BLaER1 treated with 17β-estradiol and CSF1 and Interleukin-3, amounts not matched to agents 10 nM and 100 nM (cell line): ENCODE measurements around the gene CTBP2.
A peak's percentile ranks its signal among the peaks of the same experiment; 100 is the strongest.

Source experiments
- H3K27ac ChIP-seq, 11 experiments: shearing (Covaris generic); formaldehyde crosslinking; 2 replicates each; pipeline ENCODE4 v1.8.1; 2022
- H3K27me3 ChIP-seq, 11 experiments: shearing (Covaris generic); formaldehyde crosslinking; 2 replicates each; pipeline ENCODE4 v1.8.1; 2022
- H3K36me3 ChIP-seq, 11 experiments: shearing (Covaris generic); formaldehyde crosslinking; 2 replicates each; pipeline ENCODE4 v1.8.1; 2022
- H3K4me1 ChIP-seq, 10 experiments: shearing (Covaris generic); formaldehyde crosslinking; 2 replicates each; pipeline ENCODE4 v1.8.1; 2022
- H3K4me2 ChIP-seq, 11 experiments: shearing (Covaris generic); formaldehyde crosslinking; 2 replicates each; pipeline ENCODE4 v1.8.1; 2022
- H3K4me3 ChIP-seq, 10 experiments: shearing (Covaris generic); formaldehyde crosslinking; 2 replicates each; pipeline ENCODE4 v1.8.1; 2022
- H3K9ac ChIP-seq, 11 experiments: shearing (Covaris generic); formaldehyde crosslinking; 2 replicates each; pipeline ENCODE4 v1.8.1; 2022
- H3K9me3 ChIP-seq, 11 experiments: shearing (Covaris generic); formaldehyde crosslinking; replicated peaks in 1 of 11; 2 replicates each; pipeline ENCODE4 v1.8.1; 2022
- H4K20me1 ChIP-seq, 11 experiments: shearing (Covaris generic); formaldehyde crosslinking; 2 replicates each; pipeline ENCODE4 v1.8.1; 2022
- Cebpa-rat ChIP-seq, 11 experiments: shearing (Covaris generic); IDR thresholded peaks; 2 replicates each; pipeline ENCODE4 v1.8.1; 2022

Gene CTBP2

DNA sequence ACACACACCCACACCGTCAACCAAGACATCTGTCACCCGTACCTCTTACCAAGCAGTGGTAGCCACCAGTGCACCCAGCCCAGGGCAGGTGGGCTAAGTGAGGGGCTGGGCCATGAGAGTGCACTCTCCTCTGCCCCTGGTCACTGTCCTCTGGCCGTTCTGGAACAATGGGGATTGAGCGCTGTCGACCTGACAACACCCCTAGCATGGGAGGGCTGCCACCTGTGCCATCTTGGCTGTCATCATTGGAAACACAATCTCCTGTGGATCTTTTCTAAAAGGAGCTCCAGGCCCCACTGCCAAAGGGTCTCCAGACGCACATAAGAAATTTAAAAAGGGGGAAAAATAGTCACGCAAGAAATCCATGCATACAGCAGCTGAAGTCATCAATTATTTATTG is 80.1 kb downstream of the CTBP2 start:
- H3K4me2 ChIP-seq, result peak overlapping the region in 2 of 11 experiments; percentile 16 to 26; a peak in 1 of 22 replicates
- H4K20me1 ChIP-seq, result peaks cover 83 to 100% (median 100%) of the 10 kb centered on the region in 11 experiments
- peaks cover 76 to 99% (median 89%) of the 10 kb centered on the region in 11 experiments for H3K36me3 ChIP-seq
- H3K9me3 ChIP-seq, result 0 out of 22 replicates have a peak, but pooled peaks cover 0 to 5% (median 0%) of the 10 kb centered on the region in 11 experiments
- no peak overlapping the region for H3K9ac ChIP-seq
- no peaks in the 10 kb centered on the region for H3K27me3 ChIP-seq
- TF ChIP-seq Cebpa-rat (IDR thresholded peaks at IDR 0.05), result no peak
- H3K4me1 ChIP-seq, result peaks cover 25 to 65% (median 42%) of the 10 kb centered on the region in 10 experiments; a peak in 18 of 20 replicates
- H3K27ac ChIP-seq, result no peak overlapping the region
- H3K4me3 ChIP-seq, result no peak overlapping the region

DNA sequence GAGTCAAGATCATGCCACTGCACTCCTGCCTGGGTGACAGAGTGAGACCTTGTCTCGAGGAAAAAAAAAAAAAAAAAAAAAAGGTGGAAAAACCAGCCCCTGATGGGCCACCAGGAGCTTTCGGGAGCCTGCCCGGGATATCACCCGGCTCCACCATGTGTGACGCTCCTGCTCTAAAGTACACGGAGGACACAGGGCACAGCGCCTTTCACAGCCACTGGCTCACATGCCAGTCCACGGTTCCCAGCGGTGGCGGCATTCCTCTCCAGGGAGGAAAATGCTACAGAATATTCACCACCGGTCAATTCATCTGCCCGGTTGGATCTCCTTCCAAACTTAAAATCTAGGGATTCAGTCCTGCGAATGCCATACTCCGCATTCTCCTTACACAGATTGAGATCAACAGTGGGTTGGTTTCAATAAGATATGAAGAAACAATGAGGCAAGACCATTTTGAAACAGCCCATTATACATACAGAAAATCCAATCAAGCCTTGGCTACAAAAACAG is 81.2 kb downstream of the CTBP2 start:
- peaks cover 25 to 58% (median 38%) of the 10 kb centered on the region in 10 experiments; a peak in 18 of 20 replicates for H3K4me1 ChIP-seq
- H3K36me3 ChIP-seq, result peaks cover 75 to 99% (median 89%) of the 10 kb centered on the region in 11 experiments
- peaks cover 0 to 7% (median 0%) of the 10 kb centered on the region in 11 experiments; a peak in 2 of 22 replicates for H3K9me3 ChIP-seq
- no peak for TF ChIP-seq Cebpa-rat (IDR thresholded peaks at IDR 0.05)
- H3K4me2 ChIP-seq, result peak overlapping the region in 8 of 11 experiments; percentile 15 to 59 (median 48); a peak in 13 of 22 replicates
- no peaks in the 10 kb centered on the region for H3K27me3 ChIP-seq
- no peak overlapping the region for H3K27ac ChIP-seq
- no peak overlapping the region for H3K9ac ChIP-seq
- peaks cover 82 to 100% (median 100%) of the 10 kb centered on the region in 11 experiments for H4K20me1 ChIP-seq
- no peak overlapping the region for H3K4me3 ChIP-seq

DNA sequence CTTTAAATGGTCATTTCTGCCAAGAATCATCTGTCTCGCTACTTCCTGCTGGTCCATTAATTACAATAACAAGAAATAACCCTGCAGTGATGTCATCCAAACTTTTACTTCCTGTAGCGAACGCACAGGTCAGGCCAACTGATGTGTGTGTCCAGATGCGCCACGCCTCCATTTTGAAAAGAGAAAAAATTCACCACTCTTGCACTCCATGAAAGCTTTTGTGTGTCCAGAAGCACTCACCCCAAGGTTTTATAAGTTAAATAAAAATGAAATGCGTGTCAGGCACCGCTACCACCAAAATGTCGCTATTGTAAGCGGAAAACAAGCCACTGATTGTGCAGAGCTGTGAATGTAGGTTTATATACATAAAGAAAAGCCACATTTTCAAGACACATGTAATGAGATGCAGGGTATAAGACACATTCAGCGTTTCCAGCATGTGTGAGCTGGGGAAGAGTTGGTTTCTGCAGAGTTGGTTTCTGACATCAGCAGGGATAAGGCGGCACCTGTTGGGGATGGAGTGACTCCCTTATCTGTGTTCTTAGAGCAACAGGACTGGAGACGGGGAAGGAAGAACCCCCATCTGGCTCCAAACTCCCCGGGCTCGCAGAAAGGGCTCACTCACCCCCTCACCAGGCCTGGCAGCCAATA is 83.3 kb downstream of the CTBP2 start:
- H3K9ac ChIP-seq, result no peak overlapping the region
- peaks cover 80 to 99% (median 89%) of the 10 kb centered on the region in 11 experiments for H3K36me3 ChIP-seq
- H3K9me3 ChIP-seq, result peaks cover 0 to 9% (median 0%) of the 10 kb centered on the region in 11 experiments; a peak in 2 of 22 replicates
- peaks cover 82 to 100% (median 100%) of the 10 kb centered on the region in 11 experiments for H4K20me1 ChIP-seq
- H3K4me3 ChIP-seq, result no peak overlapping the region
- no peaks in the 10 kb centered on the region for H3K27me3 ChIP-seq
- no peak for TF ChIP-seq Cebpa-rat (IDR thresholded peaks at IDR 0.05)
- H3K4me1 ChIP-seq, result peaks cover 22 to 40% (median 34%) of the 10 kb centered on the region in 10 experiments; a peak in 19 of 20 replicates
- H3K27ac ChIP-seq, result 0 out of 22 replicates have a peak overlapping the region, but pooled peaks of 1 of the 11 experiments have one; percentile 2
- H3K4me2 ChIP-seq, result no peak overlapping the region

DNA sequence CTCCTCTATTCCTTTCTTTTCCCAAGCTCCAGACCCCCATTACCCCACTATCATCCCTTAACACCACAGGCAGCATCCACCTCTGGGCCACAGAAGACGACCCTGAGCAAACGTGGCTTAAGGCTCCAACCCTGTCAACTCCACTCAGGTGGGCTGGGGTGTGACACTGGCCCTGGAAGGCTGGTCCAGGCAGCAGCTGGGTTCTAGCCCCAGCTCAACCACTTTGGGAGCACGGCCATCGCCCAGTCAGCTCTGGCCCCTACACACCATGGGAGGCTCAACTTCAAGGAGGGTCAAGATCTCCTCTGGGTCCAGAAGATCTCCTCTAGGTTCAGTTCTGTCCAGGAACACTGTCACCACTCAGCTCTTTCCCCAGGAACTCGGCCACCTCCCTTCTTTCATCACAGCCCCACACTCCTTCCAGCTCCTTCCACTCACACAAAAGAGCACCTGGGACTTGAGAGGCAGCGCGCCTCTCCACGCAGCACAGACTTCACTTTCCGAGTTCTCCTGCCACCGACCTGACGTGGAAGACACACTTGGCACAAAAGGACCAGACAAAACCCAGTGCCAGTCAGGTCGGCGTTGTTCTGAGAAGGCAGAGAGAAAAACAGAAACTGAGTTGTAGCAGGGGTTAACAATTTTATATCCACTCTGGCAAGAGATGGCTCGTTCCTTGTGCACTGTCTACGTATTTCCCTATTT is 84.1 kb downstream of the CTBP2 start:
- Histone ChIP-seq H4K20me1 (peaks cover 84 to 100% (median 100%) of the 10 kb centered on the region in 11 experiments), H3K4me2 (no peak overlapping the region), H3K4me3 (no peak overlapping the region), H3K36me3 (peaks cover 83 to 99% (median 90%) of the 10 kb centered on the region in 11 experiments), H3K9me3 (peaks cover 0 to 9% (median 0%) of the 10 kb centered on the region in 11 experiments; a peak in 2 of 22 replicates), H3K27me3 (no peaks in the 10 kb centered on the region), H3K4me1 (peaks cover 28 to 46% (median 38%) of the 10 kb centered on the region in 10 experiments), H3K9ac (no peak overlapping the region), H3K27ac (no peak overlapping the region)
- TF ChIP-seq Cebpa-rat (IDR thresholded peaks at IDR 0.05), result no peak

DNA sequence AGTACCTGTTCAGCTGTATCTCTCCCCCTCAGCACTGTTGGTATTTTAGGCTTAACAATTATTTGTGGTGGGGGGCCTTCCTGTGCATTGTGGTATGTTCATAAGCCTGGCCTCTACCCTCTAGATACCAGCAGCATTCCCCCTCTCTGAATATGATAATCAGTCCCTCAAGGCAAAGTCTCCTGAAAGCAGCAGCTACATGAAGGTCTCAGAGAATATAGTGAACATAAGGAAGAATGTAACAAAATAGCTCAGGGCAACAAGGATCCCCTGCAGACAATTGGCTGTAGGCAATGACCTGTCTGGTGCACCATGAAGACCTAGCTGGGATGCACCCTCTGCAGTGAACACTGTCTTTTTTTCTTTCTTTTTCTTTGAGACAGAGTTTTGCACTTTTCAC is 86.4 kb downstream of the CTBP2 start:
- Histone ChIP-seq H3K9ac (no peak overlapping the region), H3K36me3 (peaks cover 67 to 95% (median 78%) of the 10 kb centered on the region in 11 experiments), H3K4me1 (peaks cover 38 to 55% (median 45%) of the 10 kb centered on the region in 10 experiments), H3K9me3 (peaks cover 0 to 9% (median 0%) of the 10 kb centered on the region in 11 experiments; a peak in 2 of 22 replicates), H3K27me3 (no peaks in the 10 kb centered on the region), H3K27ac (no peak overlapping the region), H3K4me2 (no peak overlapping the region), H4K20me1 (peaks cover 87 to 100% (median 100%) of the 10 kb centered on the region in 11 experiments), H3K4me3 (no peak overlapping the region)
- TF ChIP-seq Cebpa-rat (IDR thresholded peaks at IDR 0.05), result no peak

DNA sequence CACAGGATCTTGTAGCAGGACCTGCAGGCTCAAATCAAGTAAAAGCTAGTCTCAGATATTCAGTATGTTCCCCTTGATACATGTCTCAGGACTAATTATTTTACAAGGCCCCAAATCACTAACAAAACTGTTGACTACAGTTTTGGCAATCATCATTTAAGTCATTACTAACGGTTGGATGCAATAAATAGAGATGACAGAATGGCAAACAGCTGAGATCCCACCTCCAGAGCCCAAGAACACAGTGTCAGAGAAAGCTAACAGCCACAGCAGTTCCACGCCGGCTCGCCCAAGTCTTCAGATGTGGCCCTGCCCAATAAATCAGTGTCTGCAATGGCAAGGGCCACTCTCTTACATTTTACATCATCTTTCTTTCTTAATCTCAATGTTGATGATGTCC is 87.6 kb downstream of the CTBP2 start:
- Histone ChIP-seq H3K9ac (no peak overlapping the region), H3K27me3 (no peaks in the 10 kb centered on the region), H3K4me3 (no peak overlapping the region), H3K9me3 (peaks cover 0 to 9% (median 0%) of the 10 kb centered on the region in 11 experiments; a peak in 2 of 22 replicates), H3K27ac (no peak overlapping the region), H3K4me2 (no peak overlapping the region; a peak in 1 of 22 replicates), H4K20me1 (peaks cover 91 to 100% (median 100%) of the 10 kb centered on the region in 11 experiments), H3K4me1 (peaks cover 41 to 58% (median 50%) of the 10 kb centered on the region in 10 experiments), H3K36me3 (peaks cover 62 to 96% (median 79%) of the 10 kb centered on the region in 11 experiments)
- TF ChIP-seq Cebpa-rat (IDR thresholded peaks at IDR 0.05), result no peak

DNA sequence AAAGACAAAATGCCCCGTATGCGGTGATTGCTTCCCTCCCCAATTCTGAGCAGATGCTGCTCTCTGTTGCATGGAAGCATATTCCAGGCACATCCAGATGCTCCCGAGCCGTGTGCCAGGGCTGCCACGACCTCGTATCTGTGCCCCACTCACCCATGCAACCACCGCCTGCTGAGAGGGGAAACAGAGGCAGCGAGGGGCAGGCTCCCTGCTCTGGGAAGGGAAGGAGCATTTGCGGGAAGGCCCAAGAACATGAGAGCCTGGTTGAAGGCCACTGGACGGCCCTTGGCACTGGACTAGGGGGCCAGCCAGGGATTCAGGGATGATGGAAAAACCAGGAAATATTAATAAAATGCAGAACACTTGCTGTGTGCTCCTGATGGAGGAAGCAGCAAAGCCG is 89.4 kb downstream of the CTBP2 start:
- peak overlapping the region in 9 of 11 experiments; percentile 17 to 95 (median 60); a peak in 17 of 22 replicates for H3K4me2 ChIP-seq
- peaks cover 54 to 88% (median 69%) of the 10 kb centered on the region in 11 experiments for H3K36me3 ChIP-seq
- peaks cover 0 to 9% (median 0%) of the 10 kb centered on the region in 11 experiments; a peak in 2 of 22 replicates for H3K9me3 ChIP-seq
- H3K27me3 ChIP-seq, result no peaks in the 10 kb centered on the region
- no peak overlapping the region for H3K9ac ChIP-seq
- H3K27ac ChIP-seq, result 0 out of 22 replicates have a peak overlapping the region, but pooled peaks of 1 of the 11 experiments have one; percentile 19
- peaks cover 52 to 68% (median 61%) of the 10 kb centered on the region in 10 experiments for H3K4me1 ChIP-seq
- H3K4me3 ChIP-seq, result no peak overlapping the region
- H4K20me1 ChIP-seq, result peaks cover 97 to 100% (median 100%) of the 10 kb centered on the region in 11 experiments
- TF ChIP-seq Cebpa-rat (IDR thresholded peaks at IDR 0.05), result no peak

DNA sequence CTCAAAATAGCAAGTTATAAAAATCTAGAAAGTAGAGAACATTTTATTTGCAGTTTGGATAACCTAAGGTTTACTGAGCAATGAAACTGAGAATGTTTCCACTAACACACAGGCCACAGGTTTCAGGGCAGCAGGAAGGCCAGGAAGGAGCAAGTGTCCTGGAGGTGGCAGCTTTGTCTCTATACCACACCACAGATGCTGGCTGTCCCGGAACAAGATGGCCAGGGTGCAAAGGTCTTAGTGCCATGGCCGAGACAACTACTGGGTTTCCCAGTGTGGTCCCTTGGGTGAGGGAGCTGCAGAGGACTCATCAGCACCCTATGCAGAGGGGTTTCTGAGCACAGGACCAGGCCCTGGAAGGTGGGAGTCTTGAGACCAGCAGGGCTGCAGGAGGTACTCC is 92.0 kb downstream of the CTBP2 start:
- peaks cover 28 to 63% (median 43%) of the 10 kb centered on the region in 11 experiments for H3K36me3 ChIP-seq
- H3K27me3 ChIP-seq, result no peaks in the 10 kb centered on the region
- peak overlapping the region in 4 of 11 experiments; percentile 22 to 51 (median 26); a peak in 5 of 22 replicates for H3K27ac ChIP-seq
- peaks cover 81 to 100% (median 97%) of the 10 kb centered on the region in 11 experiments for H4K20me1 ChIP-seq
- H3K4me1 ChIP-seq, result peaks cover 77 to 89% (median 87%) of the 10 kb centered on the region in 10 experiments
- H3K9ac ChIP-seq, result peak overlapping the region in 2 of 11 experiments; percentile 12 to 21; a peak in 2 of 22 replicates
- no peak overlapping the region for H3K4me3 ChIP-seq
- no peaks in the 10 kb centered on the region for H3K9me3 ChIP-seq
- TF ChIP-seq Cebpa-rat (IDR thresholded peaks at IDR 0.05), result no peak
- peak overlapping the region; percentile 33 to 96 (median 62) for H3K4me2 ChIP-seq
